IMR-90 (cell line): ENCODE data around the gene GPC5. TPM values are rescaled to one million over a fixed set of nuclear protein-coding genes. Genes with fewer than 3 reads are reported as not detected.

Source experiments
- ATAC-seq: fragments of 200-7000 bp; cut with Tn5 transposase; 2 replicates; pipeline ENCODE4 v1.9.1; 2020; ENCODE audit warnings: low read depth, mild to moderate bottlenecking, moderate library complexity
- BruUV-seq: library from RNA; stranded (reverse); fragments of 400-500 nt; replicated peaks from 2 replicates; lab custom pipeline; 2021; lab: Mats Ljungman, UMichigan
- CTCF ChIA-PET: fragments of 300-600 bp; formaldehyde crosslinking; extraction: SDS; loops from one replicate; lab custom pipeline; 2021; ENCODE audit warnings: antibody characterized with exemption; lab: Yijun Ruan, JAX
- POLR2A ChIA-PET: fragments of 300-600 bp; sonication (Branson Sonifier 250); formaldehyde crosslinking; loops from one replicate; lab custom pipeline; 2022; ENCODE audit warnings: antibody characterized with exemption; ENCODE audit not compliant: unreplicated experiment; lab: Charles Lee
- DNase-seq: peaks from one replicate; pipeline ENCODE4 v3.0.0; 2013
- H2AFZ ChIP-seq: replicated peaks from 2 replicates; pipeline ENCODE3; 2013; ENCODE audit warnings: low read length, mild to moderate bottlenecking; ENCODE audit not compliant: poor library complexity
- H2AK5ac ChIP-seq: 2 replicates; pipeline ENCODE4 v1.6.1; 2013; ENCODE audit warnings: low read depth, low read length, inconsistent platforms
- H2AK9ac ChIP-seq: replicated peaks from 2 replicates; pipeline ENCODE3; 2013; ENCODE audit warnings: mild to moderate bottlenecking, low read depth, low read length, moderate library complexity; ENCODE audit not compliant: poor library complexity
- H2BK120ac ChIP-seq: 2 replicates; pipeline ENCODE4 v1.6.1; 2013; ENCODE audit warnings: low read depth, low read length, inconsistent platforms
- H2BK15ac ChIP-seq: 3 replicates; pipeline ENCODE4 v1.6.1; 2013; ENCODE audit warnings: low read depth, low read length, inconsistent platforms
- H2BK20ac ChIP-seq: 2 replicates; pipeline ENCODE4 v1.6.1; 2013; ENCODE audit warnings: low read depth, mild to moderate bottlenecking, inconsistent platforms, low read length, moderate library complexity
- H2BK5ac ChIP-seq: 2 replicates; pipeline ENCODE4 v1.6.1; 2013; ENCODE audit warnings: mild to moderate bottlenecking, low read depth, low read length, inconsistent platforms; ENCODE audit not compliant: poor library complexity, severe bottlenecking
- H3K14ac ChIP-seq: replicated peaks from 2 replicates; pipeline ENCODE4 v1.6.1; 2013; ENCODE audit warnings: low read depth, low read length, inconsistent platforms
- H3K18ac ChIP-seq: 2 replicates; pipeline ENCODE4 v1.6.1; 2013; ENCODE audit warnings: low read depth, low read length, control low read depth
- H3K23ac ChIP-seq: 2 replicates; pipeline ENCODE4 v1.6.1; 2013; ENCODE audit warnings: low read depth, low read length, inconsistent platforms
- H3K27ac ChIP-seq: 2 replicates; pipeline ENCODE4 v1.5.1; 2013; ENCODE audit warnings: mild to moderate bottlenecking, control low read depth, low read length; ENCODE audit not compliant: insufficient read depth
- H3K27me3 ChIP-seq: 2 replicates; pipeline ENCODE4 v1.6.1; 2013; ENCODE audit warnings: low read length; ENCODE audit not compliant: control insufficient read depth, insufficient read depth
- H3K36me3 ChIP-seq: 2 replicates; pipeline ENCODE4 v1.6.1; 2013; ENCODE audit warnings: low read length, mixed read lengths; ENCODE audit not compliant: control insufficient read depth, insufficient read depth
- H3K4ac ChIP-seq: 2 replicates; pipeline ENCODE4 v1.6.1; 2013; ENCODE audit warnings: low read depth, low read length, inconsistent platforms
- H3K4me1 ChIP-seq: 2 replicates; pipeline ENCODE4 v1.6.1; 2013; ENCODE audit warnings: low read length, mixed read lengths; ENCODE audit not compliant: control insufficient read depth, insufficient read depth
- H3K4me2 ChIP-seq: 2 replicates; pipeline ENCODE4 v1.6.1; 2013; ENCODE audit warnings: low read depth, mild to moderate bottlenecking, control low read depth, low read length, moderate library complexity
- H3K4me3 ChIP-seq: 2 replicates; pipeline ENCODE4 v1.5.1; 2013; ENCODE audit warnings: low read depth, mild to moderate bottlenecking, control low read depth, low read length, moderate library complexity; ENCODE audit not compliant: insufficient read depth
- H3K56ac ChIP-seq: 2 replicates; pipeline ENCODE4 v1.6.1; 2013; ENCODE audit warnings: low read length, inconsistent platforms; ENCODE audit not compliant: insufficient read depth; ENCODE audit errors: extremely low read depth
- H3K79me1 ChIP-seq, 2 experiments: 2 replicates each; pipeline ENCODE4 v1.6.1; 2013; ENCODE audit warnings: low read length in 2 of 2, inconsistent platforms in 1 of 2, low read depth in 1 of 2
- H3K9ac ChIP-seq: 2 replicates; pipeline ENCODE4 v1.6.1; 2013; ENCODE audit warnings: low read depth, low read length, control low read depth
- H3K9me1 ChIP-seq: 2 replicates; pipeline ENCODE4 v1.6.1; 2013; ENCODE audit warnings: low read length, inconsistent platforms; ENCODE audit not compliant: insufficient read depth
- H3K9me3 ChIP-seq: 2 replicates; pipeline ENCODE4 v1.6.1; 2013; ENCODE audit warnings: low read length; ENCODE audit not compliant: control insufficient read depth, insufficient read depth
- H4K20me1 ChIP-seq: 2 replicates; pipeline ENCODE4 v1.6.1; 2013; ENCODE audit warnings: low read length, inconsistent platforms; ENCODE audit not compliant: insufficient read depth
- H4K5ac ChIP-seq: 2 replicates; pipeline ENCODE4 v1.6.1; 2013; ENCODE audit warnings: mild to moderate bottlenecking, low read depth, low read length, control low read depth
- H4K8ac ChIP-seq, 2 experiments: 2 replicates each; pipeline ENCODE4 v1.6.1; 2013; ENCODE audit warnings: low read depth in 2 of 2, low read length in 2 of 2, control low read depth in 1 of 2, inconsistent platforms in 1 of 2
- H4K91ac ChIP-seq: 2 replicates; pipeline ENCODE4 v1.6.1; 2013; ENCODE audit warnings: low read depth, low read length, inconsistent platforms; ENCODE audit not compliant: insufficient read depth
- BHLHE40 ChIP-seq: fragments of 150-350 bp; IDR thresholded peaks from 2 replicates; pipeline ENCODE4 v1.6.1; 2016; ENCODE audit warnings: mild to moderate bottlenecking, low read depth, low read length
- CEBPB ChIP-seq: IDR thresholded peaks from 2 replicates; pipeline ENCODE4 v1.6.1; 2012; ENCODE audit warnings: low read depth, low read length, improper control_type of control experiment
- CHD1 ChIP-seq: IDR thresholded peaks from 2 replicates; pipeline ENCODE4 v1.6.1; 2012; ENCODE audit warnings: low read depth, low read length, improper control_type of control experiment
- MAFK ChIP-seq: IDR thresholded peaks from 2 replicates; pipeline ENCODE4 v1.6.1; 2012; ENCODE audit warnings: low read depth, low read length, improper control_type of control experiment
- NFE2L2 ChIP-seq: fragments of 150-350 bp; IDR thresholded peaks from 2 replicates; pipeline ENCODE4 v1.6.1; 2016; ENCODE audit warnings: low read depth, mild to moderate bottlenecking, low read length
- POLR2A ChIP-seq: IDR thresholded peaks from 2 replicates; pipeline ENCODE4 v1.6.1; 2012; ENCODE audit warnings: mild to moderate bottlenecking, low read depth, low read length
- RAD21 ChIP-seq: IDR thresholded peaks from 2 replicates; pipeline ENCODE4 v1.6.1; 2012; ENCODE audit warnings: low read length, improper control_type of control experiment
- RCOR1 ChIP-seq: IDR thresholded peaks from 2 replicates; pipeline ENCODE4 v1.6.1; 2012; ENCODE audit warnings: mild to moderate bottlenecking, low read length, improper control_type of control experiment; ENCODE audit not compliant: insufficient replicate concordance
- SMC3 ChIP-seq: fragments of 150-350 bp; IDR thresholded peaks from 2 replicates; pipeline ENCODE4 v1.6.1; 2016; ENCODE audit warnings: low read depth, mild to moderate bottlenecking, antibody characterized with exemption, low read length, moderate library complexity
- WGBS, 2 experiments: methylation state at CpG; one replicate each; pipeline versions ENCODE4 v1.1.5 to v1.1.7; 2013; ENCODE audit warnings: missing lambda C conversion rate in 2 of 2; ENCODE audit not compliant: insufficient read length in 1 of 2; ENCODE audit errors: extremely low coverage in 2 of 2; 5-methylcytosine and 5-hydroxymethylcytosine counted together
- dilution Hi-C: fragments of 300-500 bp; cut with HindIII; formaldehyde crosslinking; loops from one replicate; pipeline ENCODE4 v1.14.3; 2018; ENCODE audit warnings: low sequenced_read_pairs; ENCODE audit not compliant: unreplicated experiment
- in situ Hi-C: fragments of 300-500 bp; cut with MboI; formaldehyde crosslinking; loops from 3 replicates; pipeline ENCODE4 v1.14.3; 2019; ENCODE audit warnings: low sequenced_read_pairs, inconsistent platforms, mixed read lengths
- intact Hi-C: fragments of 100-400 bp; cut with micrococcal nuclease; formaldehyde crosslinking; loops from 2 replicates; pipeline ENCODE4 v1.10.0; 2022
- polyA plus RNA-seq, 3 experiments: library from polyadenylated mRNA; depleted of rRNA; stranded (reverse); fragments of >200 nt; gene quantifications; 2 replicates each; pipeline ENCODE4 v1.2.3, GENCODE V29; 2012; ENCODE audit warnings: low replicate concordance in 1 of 3
- total RNA-seq: library from RNA; depleted of rRNA; stranded (reverse); fragments of >200 nt; gene quantifications from 2 replicates; pipeline ENCODE4 v1.2.3, GENCODE V29; 2012
- TF ChIP-seq, protein P1 (sequence below): conservative IDR thresholded peaks from 2 replicates; pipeline ENCODE4 v1.5.1; 2012; ENCODE audit warnings: mild to moderate bottlenecking, low read depth, low read length, improper control_type of control experiment
- TF ChIP-seq, protein P2 (sequence below): fragments of 150-350 bp; IDR thresholded peaks from 2 replicates; pipeline ENCODE4 v1.6.1; 2017; ENCODE audit warnings: mild to moderate bottlenecking, antibody characterized with exemption, low read length, low read depth

GPC5 gene
- total and polyA plus RNA-seq, 2 of the 4 experiments (the other 2 are of a cell fraction), result 0.94 to 1.8 TPM

DNA sequence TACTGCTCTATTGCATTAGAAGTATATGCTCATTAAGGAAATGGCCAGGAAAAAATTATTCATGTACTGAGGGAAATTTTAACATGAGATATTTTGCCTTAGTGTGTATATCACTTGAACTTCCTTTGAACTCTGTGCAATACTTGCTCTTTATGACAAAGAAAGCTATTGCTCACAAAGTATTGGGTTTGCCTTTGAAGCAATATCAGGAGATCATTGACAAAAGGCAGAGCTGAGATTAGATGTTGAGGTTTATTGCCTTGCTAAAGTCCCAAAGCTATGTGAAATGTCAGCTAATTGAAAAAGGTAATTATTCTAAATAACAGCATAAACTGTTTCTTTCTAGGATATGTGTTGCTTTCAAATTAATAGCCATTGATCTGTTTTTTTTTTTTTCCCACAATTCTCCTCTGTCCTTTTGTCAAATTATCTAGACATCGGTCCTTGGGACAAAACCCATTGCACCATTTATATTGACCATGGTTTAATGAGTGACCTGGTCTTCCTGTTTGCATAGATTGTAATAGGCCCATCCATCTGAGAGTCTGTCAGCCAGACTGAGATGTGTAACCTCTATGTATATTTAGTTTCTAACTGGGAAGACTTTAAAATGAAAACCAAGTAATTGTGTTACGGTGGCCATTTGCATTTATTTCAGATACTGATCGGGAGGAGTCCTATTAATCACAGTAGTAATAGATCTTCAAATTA, 1075.5 kb downstream of the GPC5 start:
- H3K18ac ChIP-seq, result no peak overlapping the region
- H3K79me1 ChIP-seq, result no peaks in the 10 kb centered on the region
- in situ Hi-C loops (no loop called here), intact Hi-C loops (no loop called here), dilution Hi-C loops (no loop called here)
- DNase-seq (no peak), ATAC-seq (no peak)
- ChIA-PET POLR2A (no interaction called here), CTCF (no interaction called here)
- no peak overlapping the region for H3K14ac ChIP-seq
- H3K9me3 ChIP-seq, result no peaks in the 10 kb centered on the region
- H3K56ac ChIP-seq, result no peak overlapping the region
- no peak overlapping the region for H2BK120ac ChIP-seq
- H3K9ac ChIP-seq, result no peak overlapping the region
- BruUV-seq, result no TSS peak
- no peak overlapping the region for H2AK9ac ChIP-seq
- no peak overlapping the region for H3K27ac ChIP-seq
- H2BK20ac ChIP-seq, result no peak overlapping the region
- TF ChIP-seq CEBPB, result no peak
- TF ChIP-seq NFE2L2, result no peak
- no peak for TF ChIP-seq CHD1
- no peak for TF ChIP-seq SMC3
- TF ChIP-seq, protein P1, sequence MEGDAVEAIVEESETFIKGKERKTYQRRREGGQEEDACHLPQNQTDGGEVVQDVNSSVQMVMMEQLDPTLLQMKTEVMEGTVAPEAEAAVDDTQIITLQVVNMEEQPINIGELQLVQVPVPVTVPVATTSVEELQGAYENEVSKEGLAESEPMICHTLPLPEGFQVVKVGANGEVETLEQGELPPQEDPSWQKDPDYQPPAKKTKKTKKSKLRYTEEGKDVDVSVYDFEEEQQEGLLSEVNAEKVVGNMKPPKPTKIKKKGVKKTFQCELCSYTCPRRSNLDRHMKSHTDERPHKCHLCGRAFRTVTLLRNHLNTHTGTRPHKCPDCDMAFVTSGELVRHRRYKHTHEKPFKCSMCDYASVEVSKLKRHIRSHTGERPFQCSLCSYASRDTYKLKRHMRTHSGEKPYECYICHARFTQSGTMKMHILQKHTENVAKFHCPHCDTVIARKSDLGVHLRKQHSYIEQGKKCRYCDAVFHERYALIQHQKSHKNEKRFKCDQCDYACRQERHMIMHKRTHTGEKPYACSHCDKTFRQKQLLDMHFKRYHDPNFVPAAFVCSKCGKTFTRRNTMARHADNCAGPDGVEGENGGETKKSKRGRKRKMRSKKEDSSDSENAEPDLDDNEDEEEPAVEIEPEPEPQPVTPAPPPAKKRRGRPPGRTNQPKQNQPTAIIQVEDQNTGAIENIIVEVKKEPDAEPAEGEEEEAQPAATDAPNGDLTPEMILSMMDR, result no peak
- TF ChIP-seq RCOR1, result no peak
- no peak for TF ChIP-seq MAFK
- TF ChIP-seq, protein P2, sequence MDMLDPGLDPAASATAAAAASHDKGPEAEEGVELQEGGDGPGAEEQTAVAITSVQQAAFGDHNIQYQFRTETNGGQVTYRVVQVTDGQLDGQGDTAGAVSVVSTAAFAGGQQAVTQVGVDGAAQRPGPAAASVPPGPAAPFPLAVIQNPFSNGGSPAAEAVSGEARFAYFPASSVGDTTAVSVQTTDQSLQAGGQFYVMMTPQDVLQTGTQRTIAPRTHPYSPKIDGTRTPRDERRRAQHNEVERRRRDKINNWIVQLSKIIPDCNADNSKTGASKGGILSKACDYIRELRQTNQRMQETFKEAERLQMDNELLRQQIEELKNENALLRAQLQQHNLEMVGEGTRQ, result no peak
- no peak for TF ChIP-seq RAD21
- no peak for TF ChIP-seq POLR2A
- TF ChIP-seq BHLHE40, result no peak
- H3K36me3 ChIP-seq, result no peaks in the 10 kb centered on the region
- H4K91ac ChIP-seq, result no peak overlapping the region
- no peak overlapping the region for H4K8ac ChIP-seq
- H2AFZ ChIP-seq, result no peak overlapping the region
- H3K9me1 ChIP-seq, result no peaks in the 10 kb centered on the region
- H2BK15ac ChIP-seq, result no peak overlapping the region
- H3K27me3 ChIP-seq, result no peaks in the 10 kb centered on the region
- H3K4me1 ChIP-seq, result no peaks in the 10 kb centered on the region
- no peak overlapping the region for H2BK5ac ChIP-seq
- no peak overlapping the region for H3K4me3 ChIP-seq
- no peak overlapping the region for H3K4ac ChIP-seq
- no peak overlapping the region for H4K5ac ChIP-seq
- H4K20me1 ChIP-seq, result no peaks in the 10 kb centered on the region
- no CpG with 5 or more reads among the region's 3 CpGs for WGBS, 2 experiments
- no peak overlapping the region for H3K4me2 ChIP-seq
- H2AK5ac ChIP-seq, result no peak overlapping the region
- H3K23ac ChIP-seq, result no peak overlapping the region
